HG03457 (cell line): ENCODE results near the gene NT5DC4.
"Not testable (repeated sequence)": the region's sequence is repeated elsewhere in the genome, so short reads cannot be mapped to it uniquely, and the experiment has no call there.

Experiments
- ATAC-seq: cut with Tn5 transposase; IDR thresholded peaks from one replicate; pipeline ENCODE4 v1.9.1; 2021; ENCODE audit warnings: moderate number of reproducible peaks; ENCODE audit not compliant: unreplicated experiment

The NT5DC4 gene

GRCh38 chr2:112699984-112700667 is 20.7 kb upstream of the NT5DC4 start:
- no peak for ATAC-seq

GRCh38 chr2:112701052-112701451 is 19.8 kb upstream of the NT5DC4 start:
- no peak for ATAC-seq

GRCh38 chr2:112703684-112704083 is 17.1 kb upstream of the NT5DC4 start:
- no peak for ATAC-seq

GRCh38 chr2:112705575-112705974 is 15.2 kb upstream of the NT5DC4 start:
- ATAC-seq, result no peak

- ATAC-seq, result no peak
These were observed 14.6 kb upstream of the NT5DC4 start for GRCh38 chr2:112706170-112706664.

GRCh38 chr2:112706947-112707346 is 13.9 kb upstream of the NT5DC4 start:
- ATAC-seq, result not testable (repeated sequence)

- ATAC-seq, result no peak
These were observed 11.9 kb upstream of the NT5DC4 start for GRCh38 chr2:112708968-112709367.

- ATAC-seq, result no peak
These were observed 11.1 kb upstream of the NT5DC4 start for GRCh38 chr2:112709703-112710102.

- ATAC-seq, result no peak
These were observed 9.7 kb upstream of the NT5DC4 start for GRCh38 chr2:112710956-112711750.

- ATAC-seq, result no peak
These were observed 8.4 kb upstream of the NT5DC4 start for GRCh38 chr2:112712465-112712864.

GRCh38 chr2:112712903-112713584 is 7.8 kb upstream of the NT5DC4 start:
- no peak for ATAC-seq

GRCh38 chr2:112713585-112713925 is 7.3 kb upstream of the NT5DC4 start:
- ATAC-seq, result no peak

GRCh38 chr2:112713926-112714325 is 6.9 kb upstream of the NT5DC4 start:
- ATAC-seq, result no peak

- ATAC-seq, result no peak
These were observed 6.5 kb upstream of the NT5DC4 start for GRCh38 chr2:112714331-112714730.

GRCh38 chr2:112714836-112715631 is 5.8 kb upstream of the NT5DC4 start:
- no peak for ATAC-seq

GRCh38 chr2:112716094-112716493 is 4.7 kb upstream of the NT5DC4 start:
- not testable (repeated sequence) for ATAC-seq

- not testable (repeated sequence) for ATAC-seq
These were observed 3.9 kb upstream of the NT5DC4 start for GRCh38 chr2:112716826-112717352.

GRCh38 chr2:112718863-112719370 is 1.9 kb upstream of the NT5DC4 start:
- no peak for ATAC-seq

GRCh38 chr2:112721819-112722522 is 1.2 kb downstream of the NT5DC4 start:
- no peak for ATAC-seq
